GM12873 (cell line): Measurements from ENCODE around the gene TNFAIP8L3.

Experiments
- CTCF ChIP-seq: IDR thresholded peaks from 2 replicates; pipeline ENCODE4 v1.5.1; 2012; ENCODE audit warnings: low read depth, mild to moderate bottlenecking, moderate library complexity, low read length, control low read depth; ENCODE audit not compliant: insufficient read depth; ENCODE audit errors: missing control alignments

TNFAIP8L3 gene

GRCh38 chr15:51134416-51135199, 39.9 kb upstream of the TNFAIP8L3 start:
- TF ChIP-seq CTCF = no peak

GRCh38 chr15:51133140-51133765, 38.5 kb upstream of the TNFAIP8L3 start:
- TF ChIP-seq CTCF = no peak

DNA sequence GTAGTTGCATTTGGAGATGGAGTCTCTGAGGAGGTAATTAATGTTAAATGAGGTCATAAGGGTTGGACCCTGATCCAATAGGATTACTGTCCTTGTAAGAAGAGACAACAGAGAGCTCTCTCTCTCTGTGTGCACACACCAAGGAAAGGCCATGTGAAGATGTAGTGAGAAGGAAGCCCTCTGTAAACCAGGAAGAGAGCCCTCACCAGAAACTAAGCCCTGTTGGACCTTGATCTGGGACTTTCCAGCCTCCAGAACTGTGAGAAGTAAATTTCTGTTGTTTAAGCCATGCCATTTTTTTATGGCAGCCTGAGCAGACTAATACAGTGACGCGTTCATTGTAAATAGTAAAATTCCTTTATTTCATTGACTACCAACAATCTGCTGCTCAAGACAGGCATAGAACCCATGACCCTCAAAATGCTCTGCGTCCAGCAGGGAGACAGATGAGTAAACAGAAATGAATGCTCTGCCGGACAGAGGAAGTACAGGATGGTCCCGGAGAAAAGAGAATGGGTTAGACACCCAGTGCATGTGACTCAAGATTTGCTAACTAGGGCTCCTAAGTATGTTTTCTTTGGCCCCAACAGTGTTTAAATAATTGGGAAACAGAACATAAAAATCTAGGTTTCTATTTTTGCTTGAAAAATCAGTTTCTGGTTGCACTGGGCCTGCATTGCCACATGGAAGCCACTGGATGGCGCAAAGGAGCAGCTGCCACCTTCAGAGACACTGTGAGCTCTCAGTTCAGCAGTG, 37.9 kb upstream of the TNFAIP8L3 start:
- peak; percentile 92 for TF ChIP-seq CTCF

DNA sequence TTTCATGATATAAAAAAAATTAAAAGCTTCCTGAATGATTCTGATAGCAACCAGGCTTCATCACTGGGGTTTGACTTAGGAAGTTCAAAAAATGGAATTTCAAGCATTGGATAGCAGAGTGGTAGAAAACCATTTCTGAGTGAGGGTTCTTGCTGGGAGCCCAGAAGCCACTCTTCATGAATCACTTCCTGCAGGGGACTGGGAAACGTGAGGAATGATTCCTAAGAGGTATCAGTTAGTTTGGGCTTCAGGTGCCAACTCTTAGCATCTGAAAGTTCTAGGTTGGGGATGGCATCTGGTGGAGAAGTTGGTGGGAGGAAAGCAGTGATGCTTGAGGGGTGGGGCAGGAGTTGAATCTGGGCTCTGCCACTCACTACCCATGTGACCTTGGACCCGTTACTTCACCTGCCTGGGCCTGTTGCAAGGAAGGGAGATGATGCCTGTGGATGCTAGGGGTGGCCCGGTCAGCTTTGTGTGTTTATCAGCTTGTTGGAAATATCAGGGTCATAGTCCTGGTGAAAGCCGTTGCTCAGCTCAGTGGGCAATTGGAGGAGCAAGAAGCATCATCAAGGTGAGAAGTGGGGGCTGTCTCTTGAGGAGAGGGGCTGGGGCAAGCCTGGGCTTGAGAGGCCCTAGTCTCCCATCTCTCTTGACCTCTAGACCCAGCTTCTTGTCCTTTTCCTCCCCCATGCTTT, 37.0 kb upstream of the TNFAIP8L3 start:
- no peak for TF ChIP-seq CTCF

GRCh38 chr15:51130344-51130743, 35.6 kb upstream of the TNFAIP8L3 start:
- TF ChIP-seq CTCF = no peak

GRCh38 chr15:51129535-51130188, 35.0 kb upstream of the TNFAIP8L3 start:
- TF ChIP-seq CTCF = no peak
